ENCODE results near the gene KRT9. TPM values are rescaled to one million over a fixed set of nuclear protein-coding genes. Genes with fewer than 3 reads are reported as not detected.
A peak's percentile ranks its signal among the peaks of the same experiment; 100 is the strongest.

Gene KRT9
- total RNA-seq, 6 donors from 2014 or later: not detected

- TF ChIP-seq POLR2AphosphoS5 (IDR thresholded peaks at IDR 0.05) (no peak), CTCF (IDR thresholded peaks at IDR 0.05) (no peak), POLR2A (IDR thresholded peaks at IDR 0.05) (no peak), EP300 (IDR thresholded peaks at IDR 0.05) (no peak)
- ATAC-seq (ENCODE audit: low FRiP score in 2 of 2): no peak
Observed at GRCh38 chr17:41537990-41538389, 33.9 kb downstream of the KRT9 start.

GRCh38 chr17:41537614-41537954 is 34.3 kb downstream of the KRT9 start:
- no peak overlapping the region for H3K4me3 ChIP-seq
- no peak for ATAC-seq (ENCODE audit: low FRiP score in 2 of 2)
- no peaks in the 10 kb centered on the region for H3K36me3 ChIP-seq
- TF ChIP-seq POLR2A (IDR thresholded peaks at IDR 0.05) (no peak), POLR2AphosphoS5 (IDR thresholded peaks at IDR 0.05) (no peak), EP300 (IDR thresholded peaks at IDR 0.05) (no peak), CTCF (IDR thresholded peaks at IDR 0.05) (no peak)
- DNase-seq: no peak
- no peaks in the 10 kb centered on the region for H3K9me3 ChIP-seq
- peak overlapping the region in 1 of 4 donors; percentile 17 for H3K27ac ChIP-seq
- H3K27me3 ChIP-seq: no peaks in the 10 kb centered on the region
- peaks cover 0 to 7% (median 2%) of the 10 kb centered on the region in 4 donors for H3K4me1 ChIP-seq
- WGBS, 2 donors: 84 to 89% methylated on average over 6 to 7 of the region's 7 CpGs

More at GRCh38 chr17:41537990-41538389, 33.9 kb downstream of the KRT9 start:
- WGBS, 2 donors: 63 to 79% methylated on average over 8 to 9 of the region's 9 CpGs
- DNase-seq: peak in 1 of 2 donors; percentile 56
- H3K36me3 ChIP-seq: no peaks in the 10 kb centered on the region
- H3K9me3 ChIP-seq: no peaks in the 10 kb centered on the region
- no peaks in the 10 kb centered on the region for H3K27me3 ChIP-seq
- H3K4me3 ChIP-seq: no peak overlapping the region
- peak overlapping the region in 1 of 4 donors; percentile 17 for H3K27ac ChIP-seq
- peaks cover 0 to 7% (median 2%) of the 10 kb centered on the region in 4 donors for H3K4me1 ChIP-seq

- DNase-seq: no peak
- Histone ChIP-seq H3K27me3 (no peaks in the 10 kb centered on the region), H3K4me3 (no peak overlapping the region), H3K4me1 (peaks cover 0 to 7% (median 2%) of the 10 kb centered on the region in 4 donors), H3K9me3 (no peaks in the 10 kb centered on the region), H3K27ac (no peak overlapping the region), H3K36me3 (no peaks in the 10 kb centered on the region)
- TF ChIP-seq CTCF (IDR thresholded peaks at IDR 0.05) (no peak), EP300 (IDR thresholded peaks at IDR 0.05) (no peak), POLR2AphosphoS5 (IDR thresholded peaks at IDR 0.05) (no peak), POLR2A (IDR thresholded peaks at IDR 0.05) (no peak)
- 78 to 89% methylated on average over 7 of the region's 7 CpGs for whole genome bisulfite sequencing, 2 donors
- ATAC-seq (ENCODE audit: low FRiP score in 2 of 2): no peak
Observed at GRCh38 chr17:41536741-41537613, 34.9 kb downstream of the KRT9 start.

GRCh38 chr17:41535764-41536481 is 35.9 kb downstream of the KRT9 start:
- 38 to 60% methylated on average over 7 to 15 of the region's 15 CpGs for WGBS, 2 donors
- H3K36me3 ChIP-seq: no peaks in the 10 kb centered on the region
- H3K27me3 ChIP-seq: no peaks in the 10 kb centered on the region
- no peaks in the 10 kb centered on the region for H3K9me3 ChIP-seq
- no peak overlapping the region for H3K4me3 ChIP-seq
- ATAC-seq (ENCODE audit: low FRiP score in 2 of 2) (peak in 1 of 2 donors; percentile 17), DNase-seq (peak in 1 of 2 donors; percentile 65)
- H3K4me1 ChIP-seq: peaks cover 0 to 7% (median 2%) of the 10 kb centered on the region in 4 donors
- H3K27ac ChIP-seq: no peak overlapping the region
- no peak for TF ChIP-seq CTCF (IDR thresholded peaks at IDR 0.05)
- TF ChIP-seq POLR2AphosphoS5 (IDR thresholded peaks at IDR 0.05): no peak
- TF ChIP-seq POLR2A (IDR thresholded peaks at IDR 0.05): no peak
- no peak for TF ChIP-seq EP300 (IDR thresholded peaks at IDR 0.05)

All from upper lobe of left lung (tissue), 6 donors.